ENCODE data around the gene ADAMTS3. TPM values are rescaled to one million over a fixed set of nuclear protein-coding genes. Genes with fewer than 3 reads are reported as not detected.

ADAMTS3 gene
- total and polyA plus RNA-seq, 9 of the 15 experiments (the other 6 are each of a cell fraction or from before 2014, with no cell fraction given): 4.0 to 18.0 (median 12.1) TPM

DNA sequence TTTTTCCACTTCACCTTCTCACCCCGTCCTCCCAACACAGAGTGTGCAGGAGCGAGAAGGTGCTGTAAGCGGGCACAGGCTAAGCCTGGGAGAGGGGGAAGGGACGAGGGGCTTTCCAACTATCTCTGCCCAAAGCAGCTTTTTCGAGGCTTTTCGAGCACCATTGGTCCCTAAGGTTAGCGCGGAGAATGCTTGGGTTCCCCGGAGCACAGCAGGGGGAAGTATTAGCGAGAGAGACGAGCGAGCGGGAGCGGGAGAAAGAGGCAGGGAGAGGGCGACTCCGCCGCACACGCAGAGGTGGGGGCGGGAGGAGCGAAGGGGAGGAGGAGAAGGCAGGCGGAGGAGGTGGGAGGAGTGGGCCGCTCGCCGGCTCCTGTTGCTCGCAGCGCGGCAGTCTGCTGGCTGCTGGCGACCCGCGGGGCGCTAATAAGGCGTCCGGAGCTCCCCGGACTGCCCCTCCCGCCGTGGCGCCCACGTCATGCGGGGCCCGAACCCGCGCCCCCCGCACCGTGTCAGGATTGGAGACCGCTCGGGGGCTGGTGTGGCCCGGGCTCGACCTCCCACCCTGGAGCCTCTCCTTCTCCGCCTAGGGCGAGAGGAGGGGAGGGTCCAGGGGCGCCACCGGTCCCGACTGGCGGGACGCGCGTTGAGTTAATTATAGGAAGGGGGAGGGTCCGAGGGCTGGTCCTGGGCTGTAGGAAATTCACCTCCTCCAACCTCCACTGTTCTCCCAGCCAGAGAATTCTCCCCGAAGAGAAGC is at the start of gene ADAMTS3 (continued):
- TF ChIP-seq, protein P1, sequence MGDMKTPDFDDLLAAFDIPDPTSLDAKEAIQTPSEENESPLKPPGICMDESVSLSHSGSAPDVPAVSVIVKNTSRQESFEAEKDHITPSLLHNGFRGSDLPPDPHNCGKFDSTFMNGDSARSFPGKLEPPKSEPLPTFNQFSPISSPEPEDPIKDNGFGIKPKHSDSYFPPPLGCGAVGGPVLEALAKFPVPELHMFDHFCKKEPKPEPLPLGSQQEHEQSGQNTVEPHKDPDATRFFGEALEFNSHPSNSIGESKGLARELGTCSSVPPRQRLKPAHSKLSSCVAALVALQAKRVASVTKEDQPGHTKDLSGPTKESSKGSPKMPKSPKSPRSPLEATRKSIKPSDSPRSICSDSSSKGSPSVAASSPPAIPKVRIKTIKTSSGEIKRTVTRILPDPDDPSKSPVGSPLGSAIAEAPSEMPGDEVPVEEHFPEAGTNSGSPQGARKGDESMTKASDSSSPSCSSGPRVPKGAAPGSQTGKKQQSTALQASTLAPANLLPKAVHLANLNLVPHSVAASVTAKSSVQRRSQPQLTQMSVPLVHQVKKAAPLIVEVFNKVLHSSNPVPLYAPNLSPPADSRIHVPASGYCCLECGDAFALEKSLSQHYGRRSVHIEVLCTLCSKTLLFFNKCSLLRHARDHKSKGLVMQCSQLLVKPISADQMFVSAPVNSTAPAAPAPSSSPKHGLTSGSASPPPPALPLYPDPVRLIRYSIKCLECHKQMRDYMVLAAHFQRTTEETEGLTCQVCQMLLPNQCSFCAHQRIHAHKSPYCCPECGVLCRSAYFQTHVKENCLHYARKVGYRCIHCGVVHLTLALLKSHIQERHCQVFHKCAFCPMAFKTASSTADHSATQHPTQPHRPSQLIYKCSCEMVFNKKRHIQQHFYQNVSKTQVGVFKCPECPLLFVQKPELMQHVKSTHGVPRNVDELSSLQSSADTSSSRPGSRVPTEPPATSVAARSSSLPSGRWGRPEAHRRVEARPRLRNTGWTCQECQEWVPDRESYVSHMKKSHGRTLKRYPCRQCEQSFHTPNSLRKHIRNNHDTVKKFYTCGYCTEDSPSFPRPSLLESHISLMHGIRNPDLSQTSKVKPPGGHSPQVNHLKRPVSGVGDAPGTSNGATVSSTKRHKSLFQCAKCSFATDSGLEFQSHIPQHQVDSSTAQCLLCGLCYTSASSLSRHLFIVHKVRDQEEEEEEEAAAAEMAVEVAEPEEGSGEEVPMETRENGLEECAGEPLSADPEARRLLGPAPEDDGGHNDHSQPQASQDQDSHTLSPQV (IDR thresholded peaks at IDR 0.05): no peak
- TF ChIP-seq MTA3 (IDR thresholded peaks at IDR 0.05; ENCODE audit: borderline replicate concordance): peak; percentile 77; the same call in 1 of the 2 replicates
- TF ChIP-seq HOXB6 (CRISPR knock-in tag; IDR thresholded peaks at IDR 0.05; ENCODE audit: borderline replicate concordance): no peak
- no peak for TF ChIP-seq STAG1 (CRISPR knock-in tag; IDR thresholded peaks at IDR 0.05; ENCODE audit: borderline replicate concordance)
- TF ChIP-seq, protein P2, sequence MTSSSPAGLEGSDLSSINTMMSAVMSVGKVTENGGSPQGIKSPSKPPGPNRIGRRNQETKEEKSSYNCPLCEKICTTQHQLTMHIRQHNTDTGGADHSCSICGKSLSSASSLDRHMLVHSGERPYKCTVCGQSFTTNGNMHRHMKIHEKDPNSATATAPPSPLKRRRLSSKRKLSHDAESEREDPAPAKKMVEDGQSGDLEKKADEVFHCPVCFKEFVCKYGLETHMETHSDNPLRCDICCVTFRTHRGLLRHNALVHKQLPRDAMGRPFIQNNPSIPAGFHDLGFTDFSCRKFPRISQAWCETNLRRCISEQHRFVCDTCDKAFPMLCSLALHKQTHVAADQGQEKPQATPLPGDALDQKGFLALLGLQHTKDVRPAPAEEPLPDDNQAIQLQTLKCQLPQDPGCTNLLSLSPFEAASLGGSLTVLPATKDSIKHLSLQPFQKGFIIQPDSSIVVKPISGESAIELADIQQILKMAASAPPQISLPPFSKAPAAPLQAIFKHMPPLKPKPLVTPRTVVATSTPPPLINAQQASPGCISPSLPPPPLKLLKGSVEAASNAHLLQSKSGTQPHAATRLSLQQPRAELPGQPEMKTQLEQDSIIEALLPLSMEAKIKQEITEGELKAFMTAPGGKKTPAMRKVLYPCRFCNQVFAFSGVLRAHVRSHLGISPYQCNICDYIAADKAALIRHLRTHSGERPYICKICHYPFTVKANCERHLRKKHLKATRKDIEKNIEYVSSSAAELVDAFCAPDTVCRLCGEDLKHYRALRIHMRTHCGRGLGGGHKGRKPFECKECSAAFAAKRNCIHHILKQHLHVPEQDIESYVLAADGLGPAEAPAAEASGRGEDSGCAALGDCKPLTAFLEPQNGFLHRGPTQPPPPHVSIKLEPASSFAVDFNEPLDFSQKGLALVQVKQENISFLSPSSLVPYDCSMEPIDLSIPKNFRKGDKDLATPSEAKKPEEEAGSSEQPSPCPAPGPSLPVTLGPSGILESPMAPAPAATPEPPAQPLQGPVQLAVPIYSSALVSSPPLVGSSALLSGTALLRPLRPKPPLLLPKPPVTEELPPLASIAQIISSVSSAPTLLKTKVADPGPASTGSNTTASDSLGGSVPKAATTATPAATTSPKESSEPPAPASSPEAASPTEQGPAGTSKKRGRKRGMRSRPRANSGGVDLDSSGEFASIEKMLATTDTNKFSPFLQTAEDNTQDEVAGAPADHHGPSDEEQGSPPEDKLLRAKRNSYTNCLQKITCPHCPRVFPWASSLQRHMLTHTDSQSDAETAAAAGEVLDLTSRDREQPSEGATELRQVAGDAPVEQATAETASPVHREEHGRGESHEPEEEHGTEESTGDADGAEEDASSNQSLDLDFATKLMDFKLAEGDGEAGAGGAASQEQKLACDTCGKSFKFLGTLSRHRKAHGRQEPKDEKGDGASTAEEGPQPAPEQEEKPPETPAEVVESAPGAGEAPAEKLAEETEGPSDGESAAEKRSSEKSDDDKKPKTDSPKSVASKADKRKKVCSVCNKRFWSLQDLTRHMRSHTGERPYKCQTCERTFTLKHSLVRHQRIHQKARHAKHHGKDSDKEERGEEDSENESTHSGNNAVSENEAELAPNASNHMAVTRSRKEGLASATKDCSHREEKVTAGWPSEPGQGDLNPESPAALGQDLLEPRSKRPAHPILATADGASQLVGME (CRISPR knock-in tag; IDR thresholded peaks at IDR 0.05): no peak
- peak; percentile 62 for TF ChIP-seq NCOA1 (IDR thresholded peaks at IDR 0.05; ENCODE audit: low read depth)
- TF ChIP-seq EGR1 (conservative IDR thresholded peaks at IDR 0.05): peak; percentile 97
- TF ChIP-seq, protein P3, sequence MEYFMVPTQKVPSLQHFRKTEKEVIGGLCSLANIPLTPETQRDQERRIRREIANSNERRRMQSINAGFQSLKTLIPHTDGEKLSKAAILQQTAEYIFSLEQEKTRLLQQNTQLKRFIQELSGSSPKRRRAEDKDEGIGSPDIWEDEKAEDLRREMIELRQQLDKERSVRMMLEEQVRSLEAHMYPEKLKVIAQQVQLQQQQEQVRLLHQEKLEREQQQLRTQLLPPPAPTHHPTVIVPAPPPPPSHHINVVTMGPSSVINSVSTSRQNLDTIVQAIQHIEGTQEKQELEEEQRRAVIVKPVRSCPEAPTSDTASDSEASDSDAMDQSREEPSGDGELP (CRISPR knock-in tag; IDR thresholded peaks at IDR 0.05; ENCODE audit: borderline replicate concordance): peak; percentile 61
- no peak for TF ChIP-seq ZNF124 (CRISPR knock-in tag; IDR thresholded peaks at IDR 0.05)
- peak; percentile 64 for TF ChIP-seq TAF9B (IDR thresholded peaks at IDR 0.05; ENCODE audit: partially characterized antibody)
- TF ChIP-seq PHF21A (IDR thresholded peaks at IDR 0.05; ENCODE audit: borderline replicate concordance, low read depth): peak; percentile 88
- peak; percentile 89; the same call in 1 of the 2 replicates for TF ChIP-seq NBN (IDR thresholded peaks at IDR 0.05; ENCODE audit: low read depth)
- peak in 1 of 2 experiments; percentile 59; a peak in 2 of 4 replicates for TF ChIP-seq HDAC1 (IDR thresholded peaks at IDR 0.05)
- no peak for TF ChIP-seq ZNF239 (CRISPR knock-in tag; IDR thresholded peaks at IDR 0.05)
- no peak for TF ChIP-seq CBFA2T3 (IDR thresholded peaks at IDR 0.05)
- TF ChIP-seq, protein P4, sequence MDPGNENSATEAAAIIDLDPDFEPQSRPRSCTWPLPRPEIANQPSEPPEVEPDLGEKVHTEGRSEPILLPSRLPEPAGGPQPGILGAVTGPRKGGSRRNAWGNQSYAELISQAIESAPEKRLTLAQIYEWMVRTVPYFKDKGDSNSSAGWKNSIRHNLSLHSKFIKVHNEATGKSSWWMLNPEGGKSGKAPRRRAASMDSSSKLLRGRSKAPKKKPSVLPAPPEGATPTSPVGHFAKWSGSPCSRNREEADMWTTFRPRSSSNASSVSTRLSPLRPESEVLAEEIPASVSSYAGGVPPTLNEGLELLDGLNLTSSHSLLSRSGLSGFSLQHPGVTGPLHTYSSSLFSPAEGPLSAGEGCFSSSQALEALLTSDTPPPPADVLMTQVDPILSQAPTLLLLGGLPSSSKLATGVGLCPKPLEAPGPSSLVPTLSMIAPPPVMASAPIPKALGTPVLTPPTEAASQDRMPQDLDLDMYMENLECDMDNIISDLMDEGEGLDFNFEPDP (CRISPR knock-in tag; IDR thresholded peaks at IDR 0.05): no peak

All from K562 (cell line).